A549 treated with Mapracorat at 1 μM for 4 hours (cell line): Measurements from ENCODE around the gene TMEM266. TPM values are rescaled to one million over a fixed set of nuclear protein-coding genes. Genes with fewer than 3 reads are reported as not detected.

Experiments used
- total RNA-seq: library from RNA; stranded (reverse); fragments of 200-300 nt; extraction: Qiagen RNA extraction; gene quantifications from 5 replicates; pipeline ENCODE4 v1.2.3, GENCODE V29; 2022

Gene TMEM266
- 0.11 to 0.16 TPM (median 0.14 TPM) in 5 replicates for total RNA-seq

GRCh38 chr15:76059320-76060117 lies at the start of gene TMEM266:
Gene TMEM266, plus strand, starts transcription at chr15:76059985. Its CDS starts 74,279 bp downstream, at chr15:76134264.

GRCh38 chr15:76011627-76012551 lies 47.9 kb upstream of the TMEM266 start, which contains the start of gene NRG4:
Gene NRG4, minus strand, starts transcription at chr15:76012424. Its CDS starts 1,194 bp downstream, at chr15:76011230.

Other genes with a start within 250 kb of the TMEM266 start
- 35.4 to 44.2 TPM (median 40.0 TPM) in 5 replicates for gene UBE2Q2, start 216.5 kb upstream of the TMEM266 start, total RNA-seq
- gene FBXO22, start 156.1 kb upstream of the TMEM266 start, total RNA-seq = 66.0 to 84.9 TPM (median 74.4 TPM) in 5 replicates
- gene NRG4, start 47.6 kb upstream of the TMEM266 start, total RNA-seq = 0.44 to 1.3 TPM (median 0.73 TPM) in 5 replicates